22Rv1 (cell line): ENCODE results near the gene MIOS.

ENCODE experiments used
- ZFX ChIP-seq: fragments of 450-650 bp; IDR thresholded peaks from 2 replicates; pipeline ENCODE4 v1.6.1; 2017; ENCODE audit warnings: antibody characterized with exemption, borderline replicate concordance
- TF ChIP-seq, protein P1 (sequence below): fragments of 450-650 bp; IDR thresholded peaks from 2 replicates; pipeline ENCODE4 v1.5.1; 2017; ENCODE audit warnings: mild to moderate bottlenecking

DNA sequence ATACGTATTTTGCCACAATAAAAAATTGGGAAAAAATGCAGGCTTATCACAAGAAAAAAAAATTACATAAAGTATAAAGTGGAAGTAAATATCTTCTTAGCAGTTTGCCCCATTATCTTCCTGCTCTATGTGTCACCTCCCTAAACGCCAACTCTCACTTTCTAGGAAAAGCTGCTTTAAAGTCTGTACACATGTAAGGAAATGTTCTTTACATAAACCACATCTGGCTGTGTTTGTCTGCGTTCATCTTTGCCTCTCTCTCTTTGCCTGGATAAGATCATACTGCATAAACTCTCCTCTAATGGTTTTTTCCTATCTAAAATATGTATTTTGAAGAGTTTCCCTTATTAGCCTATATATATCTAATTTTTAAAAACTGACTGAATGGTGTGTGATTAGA is 50.9 kb downstream of the MIOS start:
- TF ChIP-seq, protein P1, sequence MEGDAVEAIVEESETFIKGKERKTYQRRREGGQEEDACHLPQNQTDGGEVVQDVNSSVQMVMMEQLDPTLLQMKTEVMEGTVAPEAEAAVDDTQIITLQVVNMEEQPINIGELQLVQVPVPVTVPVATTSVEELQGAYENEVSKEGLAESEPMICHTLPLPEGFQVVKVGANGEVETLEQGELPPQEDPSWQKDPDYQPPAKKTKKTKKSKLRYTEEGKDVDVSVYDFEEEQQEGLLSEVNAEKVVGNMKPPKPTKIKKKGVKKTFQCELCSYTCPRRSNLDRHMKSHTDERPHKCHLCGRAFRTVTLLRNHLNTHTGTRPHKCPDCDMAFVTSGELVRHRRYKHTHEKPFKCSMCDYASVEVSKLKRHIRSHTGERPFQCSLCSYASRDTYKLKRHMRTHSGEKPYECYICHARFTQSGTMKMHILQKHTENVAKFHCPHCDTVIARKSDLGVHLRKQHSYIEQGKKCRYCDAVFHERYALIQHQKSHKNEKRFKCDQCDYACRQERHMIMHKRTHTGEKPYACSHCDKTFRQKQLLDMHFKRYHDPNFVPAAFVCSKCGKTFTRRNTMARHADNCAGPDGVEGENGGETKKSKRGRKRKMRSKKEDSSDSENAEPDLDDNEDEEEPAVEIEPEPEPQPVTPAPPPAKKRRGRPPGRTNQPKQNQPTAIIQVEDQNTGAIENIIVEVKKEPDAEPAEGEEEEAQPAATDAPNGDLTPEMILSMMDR: no peak
- TF ChIP-seq ZFX: no peak
